SH-SY5Y (cell line): Measurements from ENCODE around the gene SNED1.

Experiments
- GATA2 ChIP-seq: IDR thresholded peaks from 2 replicates; pipeline ENCODE4 v1.6.1; 2011; ENCODE audit warnings: mild to moderate bottlenecking, low read depth, low read length
- GATA3 ChIP-seq: IDR thresholded peaks from 2 replicates; pipeline ENCODE4 v1.6.1; 2011; ENCODE audit warnings: low read depth, mild to moderate bottlenecking, low read length, moderate library complexity

DNA sequence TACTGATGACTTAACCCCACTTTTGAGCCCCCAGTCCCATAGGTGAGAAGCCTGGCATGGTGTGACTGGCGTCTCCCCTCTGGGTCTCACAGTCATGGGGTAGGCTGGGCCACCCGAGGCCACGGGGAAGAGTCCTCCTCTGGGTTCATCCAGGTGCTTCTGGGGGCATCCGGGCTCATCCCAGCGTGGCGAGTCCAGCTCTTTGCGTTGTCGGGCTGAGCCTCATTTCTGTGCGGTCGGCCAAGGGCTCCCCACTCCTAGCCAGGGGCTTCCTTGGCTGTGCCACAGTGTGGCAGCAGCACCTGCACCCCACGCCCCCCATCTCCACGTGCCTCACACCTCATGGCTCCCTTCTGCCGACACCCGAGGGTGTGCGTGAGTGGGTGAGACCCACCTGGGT is 27.6 kb upstream of the SNED1 start:
- TF ChIP-seq GATA2 = no peak
- TF ChIP-seq GATA3 = no peak
